T-cell (primary cell): ENCODE measurements around the gene PRR14. TPM values are rescaled to one million over a fixed set of nuclear protein-coding genes. Genes with fewer than 3 reads are reported as not detected.
A peak's percentile ranks its signal among the peaks of the same experiment; 100 is the strongest.

Source experiments
- ATAC-seq, 4 experiments: fragments of 200-7000 bp in 3 of 4; fragments of 150-1000 bp in 1 of 4; cut with Tn5 transposase; replicated peaks in 1 of 4; 1 replicate in 3 of 4; 2 replicates in 1 of 4; pipeline ENCODE4 v1.10.0; 2021; ENCODE audit warnings: moderate library complexity in 3 of 4, mild to moderate bottlenecking in 2 of 4, moderate number of reproducible peaks in 1 of 4
- CTCF ChIA-PET, 2 donors: fragments of 300-600 bp; sonication (Branson Sonifier 250); formaldehyde crosslinking; loops; one replicate each; lab custom pipeline; 2022; ENCODE audit warnings: antibody characterized with exemption in 2 of 2; lab: Charles Lee
- POLR2A ChIA-PET, 2 donors: fragments of 300-600 bp; sonication (Branson Sonifier 250); formaldehyde crosslinking; loops; one replicate each; lab custom pipeline; 2022; ENCODE audit warnings: antibody characterized with exemption in 2 of 2; lab: Charles Lee
- DNase-seq, 35 experiments: peaks; one replicate each; pipeline versions ENCODE4 v3.0.0 to v3.0.0-alpha.2; 2013 to 2023
- H3K27ac ChIP-seq: one replicate; pipeline ENCODE4 v1.5.1; 2013; ENCODE audit warnings: low read length
- H3K27me3 ChIP-seq, 2 experiments: replicated peaks in 1 of 2; 1 replicate in 1 of 2; 2 replicates in 1 of 2; pipeline versions ENCODE4 v1.6.1 to v1.7.0; 2013; ENCODE audit warnings: low read length in 1 of 2, mixed read lengths in 1 of 2; ENCODE audit not compliant: control insufficient read depth in 2 of 2, insufficient read depth in 2 of 2; ENCODE audit errors: extremely low read depth in 1 of 2
- H3K36me3 ChIP-seq, 2 donors: 1 replicate in 1 of 2; 2 replicates in 1 of 2; pipeline versions ENCODE4 v1.6.1 to v1.7.0; 2013; ENCODE audit warnings: low read length in 1 of 2; ENCODE audit not compliant: control insufficient read depth in 2 of 2, insufficient read depth in 1 of 2; ENCODE audit errors: extremely low read depth in 1 of 2
- H3K4me1 ChIP-seq, 2 experiments: 1 replicate in 1 of 2; 2 replicates in 1 of 2; pipeline versions ENCODE4 v1.6.1 to v1.7.0; 2013; ENCODE audit warnings: low read length in 2 of 2, mixed read lengths in 1 of 2; ENCODE audit not compliant: insufficient read depth in 2 of 2, control insufficient read depth in 1 of 2; ENCODE audit errors: extremely low read depth in 1 of 2
- H3K4me3 ChIP-seq, 2 donors: 1 replicate in 1 of 2; 2 replicates in 1 of 2; pipeline versions ENCODE4 v1.5.1 to v1.7.0; 2013; ENCODE audit warnings: mild to moderate bottlenecking in 2 of 2, low read length in 1 of 2, moderate library complexity in 1 of 2; ENCODE audit not compliant: control insufficient read depth in 1 of 2; ENCODE audit errors: extremely low read depth in 1 of 2
- H3K9me3 ChIP-seq: 2 replicates; pipeline ENCODE4 v1.7.0; 2013
- H3K27ac Mint-ChIP-seq, 2 donors: one replicate each; pipeline ENCODE4 v1.8.0; 2020 to 2021; ENCODE audit warnings: mild to moderate bottlenecking in 2 of 2, mixed read lengths in 2 of 2
- H3K27me3 Mint-ChIP-seq, 2 donors: one replicate each; pipeline ENCODE4 v1.8.0; 2021 to 2022; ENCODE audit warnings: mixed read lengths in 2 of 2
- H3K36me3 Mint-ChIP-seq: one replicate; pipeline ENCODE4 v1.8.0; 2021; ENCODE audit warnings: mixed read lengths
- H3K4me1 Mint-ChIP-seq, 3 donors: one replicate each; pipeline ENCODE4 v1.8.0; 2020 to 2022; ENCODE audit warnings: mixed read lengths in 3 of 3, mild to moderate bottlenecking in 1 of 3
- H3K4me3 Mint-ChIP-seq, 3 donors: one replicate each; pipeline ENCODE4 v1.8.0; 2020 to 2022; ENCODE audit warnings: mild to moderate bottlenecking in 3 of 3, mixed read lengths in 3 of 3, moderate library complexity in 3 of 3
- H3K9me3 Mint-ChIP-seq, 3 donors: one replicate each; pipeline ENCODE4 v1.8.0; 2020 to 2022; ENCODE audit warnings: mixed read lengths in 3 of 3
- WGBS: methylation state at CpG from one replicate; pipeline ENCODE4 v1.1.5; 2013; ENCODE audit warnings: missing lambda C conversion rate; ENCODE audit not compliant: insufficient coverage; 5-methylcytosine and 5-hydroxymethylcytosine counted together
- total RNA-seq, 35 experiments: library from RNA in 6 of 35; stranded (reverse) in 6 of 35; fragments of 120-200 nt in 1 of 35; gene quantifications; one replicate each; pipeline versions ENCODE4 v1.2.1 to v1.2.4 and lab custom pipeline; 2013 to 2026

Gene PRR14
- total RNA-seq, 5 donors from 2014 or later (not counting 1 experiment from before 2014, with no cell fraction given): 57.9 to 121 (median 89.6) TPM

- no CpG with 5 or more reads among the region's 1 CpG for WGBS
- Mint-ChIP-seq H3K27me3 (no peaks in the 10 kb centered on the region), H3K4me1 (peaks cover 16 to 18% (median 17%) of the 10 kb centered on the region in 3 donors), H3K4me3 (no peak overlapping the region), H3K36me3 (no peaks in the 10 kb centered on the region), H3K27ac (no peak overlapping the region), H3K9me3 (no peaks in the 10 kb centered on the region)
- Histone ChIP-seq H3K36me3 (no peaks in the 10 kb centered on the region), H3K27me3 (peaks cover 0 to 2% of the 10 kb centered on the region in 2 experiments), H3K27ac (no peak overlapping the region), H3K9me3 (no peaks in the 10 kb centered on the region), H3K4me1 (peaks cover 2 to 19% of the 10 kb centered on the region in 2 experiments), H3K4me3 (no peak overlapping the region)
- DNase-seq (peak in 2 of 35 experiments; percentile 18 to 64), ATAC-seq (no peak)
- ChIA-PET POLR2A (no interaction called here), CTCF (interaction anchor here (0.6 to 1.1 kb wide), 2 partner anchors 70 to 201 kb away, joined by 3 to 6 read pairs; no protein-coding TSS in a partner anchor)
Measured at GRCh38 chr16:30637944-30638343, 12.8 kb upstream of the PRR14 start.

- Mint-ChIP-seq H3K27me3 (no peaks in the 10 kb centered on the region), H3K36me3 (no peaks in the 10 kb centered on the region), H3K27ac (no peak overlapping the region), H3K4me1 (no peaks in the 10 kb centered on the region), H3K4me3 (no peak overlapping the region), H3K9me3 (no peaks in the 10 kb centered on the region)
- H3K36me3 ChIP-seq: no peaks in the 10 kb centered on the region
- ATAC-seq (no peak), DNase-seq (no peak)
- ChIA-PET CTCF (interaction anchor here in 1 of 2 donors (0.5 kb wide), 1 partner anchor 541 kb away, joined by 4 read pairs; no protein-coding TSS in a partner anchor), POLR2A (interaction anchor here in 1 of 2 donors (0.7 kb wide), 1 partner anchor 26 kb away, joined by 3 read pairs; no protein-coding TSS in a partner anchor)
- H3K27ac ChIP-seq: no peak overlapping the region
- H3K9me3 ChIP-seq: no peaks in the 10 kb centered on the region
- 100% methylated on average over 1 of the region's 3 CpGs for WGBS
- peaks cover 0 to 2% of the 10 kb centered on the region in 2 experiments for H3K27me3 ChIP-seq
- no peak overlapping the region for H3K4me3 ChIP-seq
- H3K4me1 ChIP-seq: no peaks in the 10 kb centered on the region
Measured at GRCh38 chr16:30641378-30641982, 9.3 kb upstream of the PRR14 start.

GRCh38 chr16:30644334-30644830, 6.4 kb upstream of the PRR14 start:
- POLR2A ChIA-PET: interaction anchor here in 1 of 2 donors (0.7 kb wide), 1 partner anchor 25 kb away, joined by 3 read pairs; no protein-coding TSS in a partner anchor
- H3K27ac Mint-ChIP-seq: no peak overlapping the region
- H3K4me3 Mint-ChIP-seq: no peak overlapping the region
- no peak overlapping the region for H3K4me3 ChIP-seq
- CTCF ChIA-PET: interaction anchor here in 1 of 2 donors (1.1 kb wide), 1 partner anchor 15 kb away, joined by 3 read pairs; no protein-coding TSS in a partner anchor
- no peaks in the 10 kb centered on the region for H3K9me3 Mint-ChIP-seq
- no peaks in the 10 kb centered on the region for H3K9me3 ChIP-seq
- H3K27me3 Mint-ChIP-seq: no peaks in the 10 kb centered on the region
- DNase-seq: no peak
- ATAC-seq: no peak
- H3K36me3 ChIP-seq: no peaks in the 10 kb centered on the region
- peaks cover 0 to 2% of the 10 kb centered on the region in 2 experiments for H3K27me3 ChIP-seq
- H3K4me1 Mint-ChIP-seq: peaks cover 0 to 2% (median 0%) of the 10 kb centered on the region in 3 donors
- no peak overlapping the region for H3K27ac ChIP-seq
- H3K4me1 ChIP-seq: peaks cover 0 to 3% of the 10 kb centered on the region in 2 experiments
- no peaks in the 10 kb centered on the region for H3K36me3 Mint-ChIP-seq
- WGBS: 90% methylated on average over 3 of the region's 4 CpGs

- Histone ChIP-seq H3K27me3 (no peaks in the 10 kb centered on the region), H3K36me3 (no peaks in the 10 kb centered on the region), H3K4me1 (peaks cover 0 to 12% of the 10 kb centered on the region in 2 experiments), H3K27ac (no peak overlapping the region), H3K4me3 (no peak overlapping the region), H3K9me3 (no peaks in the 10 kb centered on the region)
- no peaks in the 10 kb centered on the region for H3K27me3 Mint-ChIP-seq
- H3K27ac Mint-ChIP-seq: no peak overlapping the region
- DNase-seq (no peak), ATAC-seq (no peak)
- 85% methylated on average over 5 of the region's 6 CpGs for WGBS
- no peak overlapping the region for H3K4me3 Mint-ChIP-seq
- no peaks in the 10 kb centered on the region for H3K9me3 Mint-ChIP-seq
- H3K4me1 Mint-ChIP-seq: peaks cover 10 to 11% (median 10%) of the 10 kb centered on the region in 3 donors
- ChIA-PET POLR2A (no interaction called here), CTCF (no interaction called here)
- peaks cover 2% of the 10 kb centered on the region for H3K36me3 Mint-ChIP-seq
Measured at GRCh38 chr16:30645727-30646126, 5.0 kb upstream of the PRR14 start.

GRCh38 chr16:30647274-30647571, 3.5 kb upstream of the PRR14 start:
- H3K36me3 Mint-ChIP-seq: peaks cover 2% of the 10 kb centered on the region
- H3K4me3 Mint-ChIP-seq: no peak overlapping the region
- ChIA-PET CTCF (no interaction called here), POLR2A (interaction anchor here in 1 of 2 donors (0.8 kb wide), 1 partner anchor 54 kb away, joined by 7 read pairs; no protein-coding TSS in a partner anchor)
- peaks cover 0 to 5% of the 10 kb centered on the region in 2 donors for H3K36me3 ChIP-seq
- no peak overlapping the region for H3K27ac Mint-ChIP-seq
- no peaks in the 10 kb centered on the region for H3K9me3 Mint-ChIP-seq
- H3K4me3 ChIP-seq: no peak overlapping the region
- H3K27me3 ChIP-seq: no peaks in the 10 kb centered on the region
- peaks cover 18 to 21% (median 18%) of the 10 kb centered on the region in 3 donors for H3K4me1 Mint-ChIP-seq
- peaks cover 4 to 20% of the 10 kb centered on the region in 2 experiments for H3K4me1 ChIP-seq
- no peaks in the 10 kb centered on the region for H3K27me3 Mint-ChIP-seq
- H3K9me3 ChIP-seq: no peaks in the 10 kb centered on the region
- H3K27ac ChIP-seq: no peak overlapping the region
- no CpG with 5 or more reads among the region's 1 CpG for WGBS
- no peak for DNase-seq
- ATAC-seq: no peak

- H3K4me3 ChIP-seq: peak overlapping the region; percentile 93 to 99
- DNase-seq (peak in 16 of 35 experiments; percentile 20 to 59 (median 28)), ATAC-seq (peak in 3 of 4 experiments; percentile 0 to 2 (median 2))
- Mint-ChIP-seq H3K27ac (peak overlapping the region; percentile 98 to 99), H3K36me3 (peaks cover 11% of the 10 kb centered on the region), H3K4me1 (peaks cover 27 to 29% (median 27%) of the 10 kb centered on the region in 3 donors), H3K9me3 (no peaks in the 10 kb centered on the region), H3K4me3 (peak overlapping the region; percentile 92 to 100 (median 98)), H3K27me3 (no peaks in the 10 kb centered on the region)
- peak overlapping the region; percentile 98 for H3K27ac ChIP-seq
- peaks cover 7 to 31% of the 10 kb centered on the region in 2 donors for H3K36me3 ChIP-seq
- ChIA-PET POLR2A (interaction anchor here (0.6 to 0.7 kb wide), 5 partner anchors 14 to 1711 kb away, joined by 3 to 9 read pairs (median 3); partner anchors contain the start of gene ZNF764 (in 1 of the 2)), CTCF (interaction anchor here in 1 of 2 donors (0.6 to 2.2 kb wide), 11 partner anchors 9 to 809 kb away, joined by 3 to 8 read pairs (median 6); partner anchors contain the start of genes DCTPP1 and FBRS)
- H3K27me3 ChIP-seq: no peaks in the 10 kb centered on the region
- peaks cover 4 to 28% of the 10 kb centered on the region in 2 experiments for H3K4me1 ChIP-seq
- no peaks in the 10 kb centered on the region for H3K9me3 ChIP-seq
- WGBS: 54% methylated on average over 20 of the region's 22 CpGs
Measured at GRCh38 chr16:30649725-30650368, 913 bp upstream of the PRR14 start.
